SK-N-MC (cell line): ENCODE data around the gene SIPA1L3.

Experiments
- EZH2 ChIP-seq: fragments of 200-600 bp; sonication (generic); IDR thresholded peaks from one replicate; pipeline ENCODE4 v1.6.1; 2017; ENCODE audit warnings: antibody characterized with exemption
- POLR2AphosphoS5 ChIP-seq: IDR thresholded peaks from 2 replicates; pipeline ENCODE4 v1.6.1; 2012; ENCODE audit warnings: mild to moderate bottlenecking, low read depth, low read length, borderline replicate concordance

- TF ChIP-seq POLR2AphosphoS5 (no peak), EZH2 (no peak)
Observed at GRCh38 chr19:37966662-37967231, 59.7 kb downstream of the SIPA1L3 start.
